Measurements from ENCODE around the gene RPS21.

GRCh38 chr20:62409931-62410745 is 23.2 kb downstream of the RPS21 start:
- peak; percentile 94 for TF ChIP-seq CTCF (IDR thresholded peaks at IDR 0.05; ENCODE audit: low read depth, low read length, poor library complexity, severe bottlenecking)
- TF ChIP-seq EZH2phosphoT487 (IDR thresholded peaks at IDR 0.05; ENCODE audit: borderline replicate concordance, low read length) = no peak
